SK-N-SH treated with all-trans-retinoic acid at 6 μM for 48 hours (cell line): Measurements from ENCODE around the gene POTEB3.
"Not testable (repeated sequence)": the region's sequence is repeated elsewhere in the genome, so short reads cannot be mapped to it uniquely, and the experiment has no call there.

Experiments
- TOX ChIP-seq: fragments of 250-450 bp; sonication (Bioruptor Pico); IDR thresholded peaks from 2 replicates; pipeline ENCODE4 v1.8.0; 2021; ENCODE audit warnings: mild to moderate bottlenecking, moderate library complexity, borderline replicate concordance
- ZC3H10 ChIP-seq: fragments of 250-450 bp; sonication (Bioruptor Pico); IDR thresholded peaks from 2 replicates; pipeline ENCODE4 v1.5.1; 2021; ENCODE audit warnings: mild to moderate bottlenecking, moderate library complexity
- ZFP30 ChIP-seq: fragments of 450-650 bp; formaldehyde crosslinking; IDR thresholded peaks from 2 replicates; pipeline ENCODE4 v1.5.0; 2022; ENCODE audit warnings: mild to moderate bottlenecking, moderate library complexity

DNA sequence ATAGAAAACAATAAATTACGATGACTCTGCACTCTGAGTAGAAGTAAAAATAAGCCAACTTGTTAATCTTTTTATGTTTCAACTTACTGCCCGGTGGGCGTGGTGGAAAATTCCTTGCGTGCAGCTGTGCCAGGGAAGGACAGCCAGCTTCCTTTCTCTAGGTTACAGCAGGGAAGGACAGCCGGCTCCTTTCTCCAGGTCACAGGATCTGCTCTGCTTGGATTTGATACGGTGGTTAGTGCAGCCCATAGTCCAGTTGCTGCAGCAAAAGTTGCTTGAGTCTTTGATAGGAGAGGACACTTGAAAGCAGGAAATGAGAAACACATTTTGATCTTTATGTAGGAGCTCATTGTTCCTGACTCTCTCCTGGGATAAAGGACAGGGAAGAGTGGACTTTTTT, 13.4 kb upstream of the POTEB3 start:
- not testable (repeated sequence) for TF ChIP-seq ZFP30, ZC3H10, TOX (CRISPR knock-in tag)
